HG02981 (cell line): ENCODE data around the gene RAB20.
"Not testable (repeated sequence)": the region's sequence is repeated elsewhere in the genome, so short reads cannot be mapped to it uniquely, and the experiment has no call there.

Experiments used
- ATAC-seq: cut with Tn5 transposase; IDR thresholded peaks from one replicate; pipeline ENCODE4 v1.9.1; 2021; ENCODE audit warnings: mild to moderate bottlenecking, moderate library complexity; ENCODE audit not compliant: unreplicated experiment

Gene RAB20

GRCh38 chr13:110555601-110556223, 5.8 kb downstream of the RAB20 start:
- ATAC-seq, result no peak

- no peak for ATAC-seq
Observed at GRCh38 chr13:110554946-110555345, 6.6 kb downstream of the RAB20 start.

- ATAC-seq, result no peak
Observed at GRCh38 chr13:110554227-110554836, 7.2 kb downstream of the RAB20 start.

- ATAC-seq, result no peak
Observed at GRCh38 chr13:110553417-110553816, 8.1 kb downstream of the RAB20 start.

GRCh38 chr13:110552767-110553166, 8.8 kb downstream of the RAB20 start:
- ATAC-seq, result no peak

GRCh38 chr13:110551284-110551683, 10.2 kb downstream of the RAB20 start:
- no peak for ATAC-seq

GRCh38 chr13:110549795-110550160, 11.7 kb downstream of the RAB20 start:
- no peak for ATAC-seq

GRCh38 chr13:110548891-110549794, 12.4 kb downstream of the RAB20 start:
- no peak for ATAC-seq

- no peak for ATAC-seq
Observed at GRCh38 chr13:110546926-110547325, 14.6 kb downstream of the RAB20 start.

GRCh38 chr13:110546378-110546777, 15.1 kb downstream of the RAB20 start:
- no peak for ATAC-seq

- ATAC-seq, result no peak
Observed at GRCh38 chr13:110542169-110542796, 19.2 kb downstream of the RAB20 start.

GRCh38 chr13:110541526-110541920, 20.0 kb downstream of the RAB20 start:
- no peak for ATAC-seq

- ATAC-seq, result no peak
Observed at GRCh38 chr13:110540871-110541525, 20.5 kb downstream of the RAB20 start.

- ATAC-seq, result no peak
Observed at GRCh38 chr13:110539894-110540293, 21.6 kb downstream of the RAB20 start.

- ATAC-seq, result no peak
Observed at GRCh38 chr13:110538632-110539031, 22.9 kb downstream of the RAB20 start.

GRCh38 chr13:110536006-110536693, 25.4 kb downstream of the RAB20 start:
- ATAC-seq, result no peak

GRCh38 chr13:110535526-110535925, 26.0 kb downstream of the RAB20 start:
- ATAC-seq, result no peak

GRCh38 chr13:110533771-110534670, 27.5 kb downstream of the RAB20 start:
- no peak for ATAC-seq

- not testable (repeated sequence) for ATAC-seq
Observed at GRCh38 chr13:110532258-110532657, 29.3 kb downstream of the RAB20 start.
